Osteoblast (primary cell): ENCODE measurements around the gene DOCK1. TPM values are rescaled to one million over a fixed set of nuclear protein-coding genes. Genes with fewer than 3 reads are reported as not detected.
A peak's percentile ranks its signal among the peaks of the same experiment; 100 is the strongest.
"Not testable (repeated sequence)": the region's sequence is repeated elsewhere in the genome, so short reads cannot be mapped to it uniquely, and the experiment has no call there.

Experiments
- DNase-seq: peaks from one replicate; pipeline ENCODE4 v3.0.0; 2011; ENCODE audit warnings: low spot score, mixed read lengths; ENCODE audit not compliant: insufficient read length; ENCODE audit errors: missing footprints
- H2AFZ ChIP-seq: 2 replicates; pipeline ENCODE4 v1.6.0; 2011; ENCODE audit warnings: mild to moderate bottlenecking, low read length
- H3K27ac ChIP-seq: 2 replicates; pipeline ENCODE4 v1.5.1; 2011; ENCODE audit warnings: mild to moderate bottlenecking, low read depth, low read length, moderate library complexity
- H3K27me3 ChIP-seq: 2 replicates; pipeline ENCODE4 v1.6.0; 2012; ENCODE audit warnings: mild to moderate bottlenecking, control low read depth, inconsistent platforms, low read length, moderate library complexity; ENCODE audit not compliant: insufficient read depth
- H3K36me3 ChIP-seq: 2 replicates; pipeline ENCODE4 v1.5.1; 2011; ENCODE audit warnings: mild to moderate bottlenecking, low read length, control low read depth, moderate library complexity; ENCODE audit not compliant: insufficient read depth
- H3K4me1 ChIP-seq: 2 replicates; pipeline ENCODE4 v1.5.1; 2011; ENCODE audit warnings: mild to moderate bottlenecking, low read length, control low read depth, moderate library complexity; ENCODE audit not compliant: insufficient read depth
- H3K4me2 ChIP-seq: 2 replicates; pipeline ENCODE4 v1.6.0; 2011; ENCODE audit warnings: mild to moderate bottlenecking, low read length; ENCODE audit not compliant: insufficient read depth
- H3K4me3 ChIP-seq: fragments of 200-600 bp; sonication (generic); 3 replicates; pipeline ENCODE4 v1.5.1; 2012; ENCODE audit warnings: mild to moderate bottlenecking, low read length, inconsistent platforms; ENCODE audit not compliant: insufficient read depth
- H3K79me2 ChIP-seq: 2 replicates; pipeline ENCODE4 v1.6.0; 2012; ENCODE audit warnings: mild to moderate bottlenecking, low read length, control low read depth, inconsistent platforms; ENCODE audit not compliant: insufficient read depth
- H3K9me3 ChIP-seq: 2 replicates; pipeline ENCODE4 v1.5.1; 2011; ENCODE audit warnings: low read depth, low read length, control low read depth
- H4K20me1 ChIP-seq: 2 replicates; pipeline ENCODE4 v1.6.0; 2012; ENCODE audit warnings: mild to moderate bottlenecking, low read length, control low read depth; ENCODE audit not compliant: insufficient read depth
- total RNA-seq: library from RNA; depleted of rRNA; stranded (reverse); fragments of >200 nt; gene quantifications from 2 replicates; pipeline ENCODE4 v1.2.3, GENCODE V29; 2012
- TF ChIP-seq, protein P1 (sequence below): IDR thresholded peaks from 2 replicates; pipeline ENCODE4 v1.5.1; 2011; ENCODE audit warnings: mild to moderate bottlenecking, low read depth, low read length, moderate library complexity; ENCODE audit errors: extremely low read depth

Gene DOCK1
- total RNA-seq, 1 donor = 80.3 TPM

- TF ChIP-seq, protein P1, sequence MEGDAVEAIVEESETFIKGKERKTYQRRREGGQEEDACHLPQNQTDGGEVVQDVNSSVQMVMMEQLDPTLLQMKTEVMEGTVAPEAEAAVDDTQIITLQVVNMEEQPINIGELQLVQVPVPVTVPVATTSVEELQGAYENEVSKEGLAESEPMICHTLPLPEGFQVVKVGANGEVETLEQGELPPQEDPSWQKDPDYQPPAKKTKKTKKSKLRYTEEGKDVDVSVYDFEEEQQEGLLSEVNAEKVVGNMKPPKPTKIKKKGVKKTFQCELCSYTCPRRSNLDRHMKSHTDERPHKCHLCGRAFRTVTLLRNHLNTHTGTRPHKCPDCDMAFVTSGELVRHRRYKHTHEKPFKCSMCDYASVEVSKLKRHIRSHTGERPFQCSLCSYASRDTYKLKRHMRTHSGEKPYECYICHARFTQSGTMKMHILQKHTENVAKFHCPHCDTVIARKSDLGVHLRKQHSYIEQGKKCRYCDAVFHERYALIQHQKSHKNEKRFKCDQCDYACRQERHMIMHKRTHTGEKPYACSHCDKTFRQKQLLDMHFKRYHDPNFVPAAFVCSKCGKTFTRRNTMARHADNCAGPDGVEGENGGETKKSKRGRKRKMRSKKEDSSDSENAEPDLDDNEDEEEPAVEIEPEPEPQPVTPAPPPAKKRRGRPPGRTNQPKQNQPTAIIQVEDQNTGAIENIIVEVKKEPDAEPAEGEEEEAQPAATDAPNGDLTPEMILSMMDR = no peak
- no peaks in the 10 kb centered on the region for H3K4me1 ChIP-seq
- H3K27me3 ChIP-seq = peaks cover 15% of the 10 kb centered on the region
- H3K27ac ChIP-seq = no peak overlapping the region
- H3K79me2 ChIP-seq = no peaks in the 10 kb centered on the region
- H3K4me2 ChIP-seq = no peak overlapping the region
- H3K36me3 ChIP-seq = no peaks in the 10 kb centered on the region
- H3K9me3 ChIP-seq = no peaks in the 10 kb centered on the region
- no peak for DNase-seq
- no peak overlapping the region for H3K4me3 ChIP-seq
- no peak overlapping the region for H2AFZ ChIP-seq
- no peaks in the 10 kb centered on the region for H4K20me1 ChIP-seq
Observed at GRCh38 chr10:126889421-126889820, 15.8 kb upstream of the DOCK1 start.

GRCh38 chr10:126890797-126891196 is 14.4 kb upstream of the DOCK1 start:
- H3K4me3 ChIP-seq, H3K36me3 ChIP-seq, H3K27ac ChIP-seq, H3K4me1 ChIP-seq, DNase-seq, H2AFZ ChIP-seq, H4K20me1 ChIP-seq, H3K79me2 ChIP-seq, H3K4me2 ChIP-seq, H3K9me3 ChIP-seq: not testable (repeated sequence)
- peaks cover 15% of the 10 kb centered on the region for H3K27me3 ChIP-seq

- H4K20me1 ChIP-seq = no peaks in the 10 kb centered on the region
- H3K36me3 ChIP-seq = no peaks in the 10 kb centered on the region
Observed at GRCh38 chr10:126892226-126893175, 12.7 kb upstream of the DOCK1 start.

GRCh38 chr10:126893206-126893605 is 12.0 kb upstream of the DOCK1 start:
- no peak for DNase-seq
- peaks cover 15% of the 10 kb centered on the region for H3K27me3 ChIP-seq
- no peaks in the 10 kb centered on the region for H3K9me3 ChIP-seq
- no peaks in the 10 kb centered on the region for H3K36me3 ChIP-seq
- no peaks in the 10 kb centered on the region for H3K4me1 ChIP-seq
- H4K20me1 ChIP-seq = no peaks in the 10 kb centered on the region
- no peaks in the 10 kb centered on the region for H3K79me2 ChIP-seq
- no peak overlapping the region for H3K4me2 ChIP-seq
- TF ChIP-seq, protein P1 = no peak
- no peak overlapping the region for H3K27ac ChIP-seq
- no peak overlapping the region for H3K4me3 ChIP-seq
- no peak overlapping the region for H2AFZ ChIP-seq

More at GRCh38 chr10:126892226-126893175, 12.7 kb upstream of the DOCK1 start:
- no peaks in the 10 kb centered on the region for H3K9me3 ChIP-seq
- H3K4me3 ChIP-seq = no peak overlapping the region
- no peaks in the 10 kb centered on the region for H3K79me2 ChIP-seq
- H3K4me2 ChIP-seq = peak overlapping the region; percentile 51
- no peak overlapping the region for H2AFZ ChIP-seq
- TF ChIP-seq, protein P1 = no peak
- H3K27me3 ChIP-seq = peaks cover 15% of the 10 kb centered on the region
- no peaks in the 10 kb centered on the region for H3K4me1 ChIP-seq
- no peak for DNase-seq
- H3K27ac ChIP-seq = no peak overlapping the region
